GM19395 (cell line): ENCODE measurements around the gene STAB1.

Experiments
- ATAC-seq: cut with Tn5 transposase; IDR thresholded peaks from one replicate; pipeline ENCODE4 v1.9.1; 2021; ENCODE audit warnings: mild to moderate bottlenecking, moderate library complexity; ENCODE audit not compliant: unreplicated experiment

Gene STAB1

GRCh38 chr3:52458031-52458760 is 36.9 kb upstream of the STAB1 start:
- ATAC-seq = no peak

- ATAC-seq = no peak
These were observed 36.2 kb upstream of the STAB1 start for GRCh38 chr3:52458770-52459545.

GRCh38 chr3:52461874-52462273 is 33.3 kb upstream of the STAB1 start:
- no peak for ATAC-seq

GRCh38 chr3:52463416-52463815 is 31.7 kb upstream of the STAB1 start:
- no peak for ATAC-seq

GRCh38 chr3:52468336-52468735 is 26.8 kb upstream of the STAB1 start:
- no peak for ATAC-seq

GRCh38 chr3:52469001-52469400 is 26.1 kb upstream of the STAB1 start:
- ATAC-seq = no peak

- no peak for ATAC-seq
These were observed 24.2 kb upstream of the STAB1 start for GRCh38 chr3:52470920-52471319.

- ATAC-seq = no peak
These were observed 23.5 kb upstream of the STAB1 start for GRCh38 chr3:52471371-52472238.

GRCh38 chr3:52472239-52473000 is 22.7 kb upstream of the STAB1 start:
- no peak for ATAC-seq

GRCh38 chr3:52473026-52473425 is 22.1 kb upstream of the STAB1 start:
- no peak for ATAC-seq

GRCh38 chr3:52477076-52477795 is 17.9 kb upstream of the STAB1 start:
- no peak for ATAC-seq

- no peak for ATAC-seq
These were observed 17.4 kb upstream of the STAB1 start for GRCh38 chr3:52477796-52478095.

- no peak for ATAC-seq
These were observed 15.9 kb upstream of the STAB1 start for GRCh38 chr3:52479037-52479876.

- ATAC-seq = no peak
These were observed 15.1 kb upstream of the STAB1 start for GRCh38 chr3:52479877-52480575.

GRCh38 chr3:52480768-52481715 is 14.1 kb upstream of the STAB1 start:
- no peak for ATAC-seq

- no peak for ATAC-seq
These were observed 13.2 kb upstream of the STAB1 start for GRCh38 chr3:52481819-52482521.

GRCh38 chr3:52483081-52483480 is 12.1 kb upstream of the STAB1 start:
- no peak for ATAC-seq
